ENCODE results near the gene TMEM109.

The TMEM109 gene

GRCh38 chr11:60945295-60945667 lies 31.3 kb downstream of the TMEM109 start:
- DNase-seq, result no peak

- no peak for DNase-seq
These were observed 32.8 kb downstream of the TMEM109 start for GRCh38 chr11:60946601-60947264.

- no peak for DNase-seq
These were observed 33.7 kb downstream of the TMEM109 start for GRCh38 chr11:60947700-60948099.

- no peak for DNase-seq
These were observed 34.3 kb downstream of the TMEM109 start for GRCh38 chr11:60948250-60948649.

- no peak for DNase-seq
These were observed 36.1 kb downstream of the TMEM109 start for GRCh38 chr11:60950024-60950423.

DNA sequence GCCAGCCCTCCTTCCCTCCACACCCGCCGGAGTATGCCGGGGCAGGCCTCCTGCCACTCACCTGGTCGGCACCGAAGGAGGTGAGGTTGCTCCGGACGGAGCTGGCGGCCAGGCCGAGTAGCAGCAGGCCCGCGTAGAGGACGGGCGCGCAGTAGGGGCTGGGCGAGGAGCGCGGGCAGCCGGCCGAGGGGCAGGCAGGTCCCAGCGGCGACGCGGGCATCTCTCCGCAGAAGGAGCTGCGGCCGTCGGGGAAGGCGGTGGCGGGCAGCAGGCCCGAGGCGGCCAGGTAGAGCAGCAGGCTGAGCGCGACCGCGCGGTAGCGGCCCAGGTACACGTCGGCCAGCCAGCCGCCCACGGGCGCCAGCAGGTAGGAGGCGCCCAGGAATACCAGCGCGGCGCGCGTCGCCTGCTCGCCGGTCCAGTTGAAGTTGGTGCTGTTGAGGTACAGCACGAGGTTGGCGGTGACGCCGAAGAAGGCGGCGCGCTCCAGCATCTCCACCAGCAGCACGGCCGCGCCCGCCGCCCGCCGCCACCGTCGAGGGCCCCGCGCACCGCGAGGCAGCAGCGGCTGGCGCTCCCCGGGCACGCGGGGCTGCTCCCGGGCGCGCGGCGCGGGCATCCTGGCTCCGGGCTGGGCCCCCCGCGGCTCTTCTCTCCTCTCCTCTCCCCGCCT lies 37.1 kb downstream of the TMEM109 start:
- DNase-seq, result no peak

- no peak for DNase-seq
These were observed 37.6 kb downstream of the TMEM109 start for GRCh38 chr11:60951606-60951903.

GRCh38 chr11:60951904-60952741 lies 38.2 kb downstream of the TMEM109 start, which contains the start of gene SLC15A3:
Gene SLC15A3, minus strand, starts transcription at chr11:60952176. Its CDS starts 625 bp downstream, at chr11:60951551.
- no peak for DNase-seq

DNA sequence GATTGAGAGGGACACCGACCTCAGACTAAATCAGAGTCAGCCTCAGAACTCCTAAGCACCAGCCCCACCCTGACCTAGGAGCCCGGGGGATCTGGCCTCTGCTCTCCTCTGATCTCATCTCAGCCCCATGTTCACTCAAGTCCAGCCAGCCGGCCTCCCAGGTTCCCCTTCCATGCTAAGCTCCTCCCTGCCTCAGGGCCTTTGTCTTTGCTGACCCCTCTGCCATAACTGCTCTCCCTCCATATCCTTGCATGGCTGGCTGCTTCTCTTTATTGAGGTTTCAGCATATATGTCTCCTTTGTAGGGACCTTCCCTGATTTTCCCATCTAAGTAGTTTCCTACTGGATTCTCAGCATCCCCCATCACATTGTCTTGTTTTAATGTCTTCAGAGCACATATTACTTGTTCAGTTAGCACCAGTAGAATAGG lies 38.8 kb downstream of the TMEM109 start:
- DNase-seq, result no peak

- DNase-seq, result no peak
These were observed 39.8 kb downstream of the TMEM109 start for GRCh38 chr11:60953781-60954180.

GRCh38 chr11:60954421-60954820 lies 40.5 kb downstream of the TMEM109 start:
- no peak for DNase-seq

DNA sequence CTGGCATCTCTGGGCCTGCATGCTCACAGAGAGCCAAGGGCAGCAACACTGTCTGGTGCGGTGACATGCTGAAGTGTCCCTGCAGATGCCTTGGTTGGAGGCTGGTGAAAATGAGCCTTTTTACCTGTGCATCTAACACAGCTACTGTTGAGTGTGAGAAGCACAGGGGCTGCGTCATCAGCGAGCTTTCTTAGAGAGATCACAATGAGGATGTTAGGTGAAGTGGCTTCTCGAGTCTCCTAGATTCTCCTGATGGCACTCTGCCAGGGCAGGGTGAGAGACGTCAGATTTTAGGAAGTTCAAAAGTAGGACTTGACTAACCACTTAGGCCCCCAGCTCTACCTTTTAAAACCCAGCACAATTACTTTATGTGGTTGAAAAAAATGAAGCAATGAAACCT lies 41.6 kb downstream of the TMEM109 start:
- DNase-seq, result no peak

DNA sequence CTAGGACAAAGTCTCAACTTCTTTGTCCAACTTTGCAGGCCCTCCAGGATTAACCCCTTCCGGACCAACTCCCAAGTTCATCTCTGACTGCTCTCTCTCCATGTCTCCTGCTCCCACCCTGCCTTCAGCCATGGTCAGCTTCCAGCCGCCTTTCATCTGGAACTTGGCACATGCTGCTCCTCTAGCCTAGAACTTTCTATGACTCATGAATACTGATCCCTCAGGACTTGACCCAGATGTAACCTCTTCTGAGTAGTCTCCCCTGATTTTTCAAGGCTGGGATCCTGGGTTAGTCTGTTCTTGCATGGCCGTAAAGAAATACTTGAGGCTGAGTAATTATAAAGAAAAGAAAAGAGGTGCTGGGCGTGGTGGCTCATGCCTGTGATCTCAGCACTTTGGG lies 43.2 kb downstream of the TMEM109 start:
- DNase-seq, result no peak

- no peak for DNase-seq
These were observed 45.5 kb downstream of the TMEM109 start for GRCh38 chr11:60959431-60959830.

DNA sequence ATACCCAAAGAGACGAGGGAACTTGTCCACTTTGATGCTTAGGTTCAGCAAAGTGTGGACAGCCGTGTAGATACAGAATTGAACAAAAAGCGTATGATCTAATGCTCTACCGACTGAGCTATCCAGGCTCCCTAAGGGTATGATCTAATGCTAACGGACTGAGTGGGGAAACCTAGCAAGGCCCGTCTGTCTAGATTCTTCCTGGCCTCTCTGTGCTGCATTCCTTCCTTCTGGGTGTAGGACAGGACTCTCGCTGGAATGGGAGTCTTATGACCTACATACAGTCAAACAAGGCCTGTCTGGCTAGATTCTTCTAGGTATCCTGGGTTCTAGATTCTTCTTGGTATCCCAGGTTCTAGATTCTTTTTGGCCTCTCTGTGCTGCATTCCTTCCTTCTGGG lies 46.4 kb downstream of the TMEM109 start:
- DNase-seq, result no peak

GRCh38 chr11:60964801-60965200 lies 50.8 kb downstream of the TMEM109 start:
- no peak for DNase-seq

DNA sequence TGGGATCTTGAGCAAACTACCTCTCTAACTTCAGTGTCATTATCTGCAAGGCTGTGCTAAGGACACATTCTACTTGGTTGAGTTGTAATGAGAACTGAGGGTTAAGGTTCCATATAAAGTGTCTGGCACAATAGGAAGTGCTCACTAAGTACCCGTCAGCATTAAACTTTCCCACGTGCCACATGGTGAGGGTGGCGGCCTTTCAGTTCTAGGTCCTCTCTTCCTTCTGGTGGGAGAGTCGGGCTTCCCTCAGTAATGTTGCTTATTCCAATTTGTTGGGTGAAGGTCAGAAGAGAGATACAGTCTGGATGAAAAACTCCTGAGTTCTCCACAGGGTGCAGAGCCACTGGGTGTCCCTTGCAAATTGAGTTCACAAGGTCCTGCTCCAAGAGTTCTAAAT lies 52.9 kb downstream of the TMEM109 start:
- no peak for DNase-seq

DNA sequence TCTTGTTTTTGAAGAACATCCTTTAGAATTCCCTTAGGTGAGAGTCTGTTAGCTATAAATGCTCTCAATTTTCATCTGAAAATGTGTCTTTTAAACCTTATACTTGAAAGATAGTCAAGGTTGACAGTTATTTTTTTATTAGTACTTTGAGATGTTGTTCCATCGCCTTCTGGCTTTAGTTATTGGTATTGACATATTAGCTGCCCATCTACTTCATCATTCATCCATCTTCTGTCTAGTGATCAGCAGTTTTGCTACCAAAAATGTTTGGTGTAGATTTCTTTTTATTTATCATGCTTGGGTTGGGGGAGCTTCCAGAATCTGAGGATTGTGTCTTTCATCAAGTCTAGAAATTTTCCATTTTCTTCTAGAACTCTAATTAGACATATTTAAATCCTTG lies 54.3 kb downstream of the TMEM109 start:
- no peak for DNase-seq

DNA sequence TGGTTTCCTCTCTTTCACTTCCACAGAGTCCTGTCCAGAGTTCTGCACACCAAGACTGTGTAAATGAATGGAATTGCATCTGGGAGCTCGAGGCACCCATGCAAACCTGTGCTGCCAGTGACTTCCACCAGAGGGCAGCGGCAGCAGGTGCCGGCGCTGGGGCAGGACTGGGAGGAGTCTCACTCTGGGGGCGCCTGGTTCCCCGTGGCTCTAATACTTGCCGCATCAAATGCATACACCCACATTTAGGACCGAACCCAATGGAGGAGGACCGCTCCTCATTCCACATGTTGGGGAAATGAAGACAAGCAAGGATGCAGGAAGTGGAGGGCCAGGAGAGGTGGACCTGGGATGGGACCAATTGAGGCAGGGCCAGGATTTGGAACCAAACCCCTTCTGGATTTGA lies 56.4 kb downstream of the TMEM109 start:
- DNase-seq, result no peak

- DNase-seq, result no peak
These were observed 56.9 kb downstream of the TMEM109 start for GRCh38 chr11:60970890-60971289.

- no peak for DNase-seq
These were observed 57.6 kb downstream of the TMEM109 start, which contains the start of gene CD6 for GRCh38 chr11:60971520-60971919. Gene CD6, plus strand, starts transcription at chr11:60971680. Its CDS starts 186 bp downstream, at chr11:60971866.

DNA sequence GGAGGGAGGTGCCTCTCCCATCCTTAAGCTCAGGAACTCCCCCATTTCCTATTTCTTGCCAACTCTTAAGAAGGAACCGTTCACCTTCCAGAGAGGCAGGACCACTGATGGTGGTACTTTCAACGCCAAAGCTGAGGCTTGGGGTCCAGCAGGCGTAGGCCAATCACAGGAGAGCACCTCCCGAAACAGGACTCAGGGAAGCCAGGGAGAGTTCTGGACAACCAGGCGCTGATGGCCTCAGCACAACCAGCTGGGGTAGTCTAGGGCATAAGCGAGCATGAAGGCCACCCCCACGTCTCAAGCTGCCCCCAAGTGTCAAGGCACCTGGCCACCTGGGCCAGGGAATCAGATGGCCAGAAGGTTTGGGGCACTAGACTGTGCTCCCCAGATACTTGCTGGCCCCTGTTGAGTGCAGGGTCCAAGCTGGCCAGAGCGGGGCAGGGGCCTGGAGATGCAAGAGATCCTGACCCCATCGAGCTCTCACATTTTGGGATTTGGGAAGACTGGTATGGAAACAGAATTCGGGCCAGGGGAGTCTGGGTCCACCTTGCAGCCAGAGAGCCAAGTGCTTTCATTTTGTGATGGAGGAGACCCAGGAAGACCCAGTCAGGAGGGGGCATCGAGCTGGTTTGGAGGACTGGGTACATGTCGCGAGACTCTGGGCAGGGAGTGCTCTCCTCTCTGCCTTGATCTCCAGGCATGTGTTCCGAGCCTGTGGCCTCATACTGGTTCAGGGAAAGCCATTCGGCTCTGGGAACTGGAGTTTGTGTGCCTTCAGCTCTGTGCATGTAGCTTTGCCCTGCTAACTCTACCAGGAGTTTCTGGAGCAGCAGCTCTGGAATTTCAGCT lies 58.4 kb downstream of the TMEM109 start:
- no peak for DNase-seq

Data from NCI-H1417 treated with DMSO at 0.1 percent for 48 hours (cell line).